Omental fat pad (tissue), 4 donors: ENCODE results near the gene POR. TPM values are rescaled to one million over a fixed set of nuclear protein-coding genes. Genes with fewer than 3 reads are reported as not detected.

Experiments used
- ATAC-seq: fragments of 150-250 bp; one replicate; pipeline ENCODE4 v1.9.1; 2016; ENCODE audit warnings: mild to moderate bottlenecking, moderate library complexity; ENCODE audit not compliant: low FRiP score
- DNase-seq: peaks from one replicate; pipeline ENCODE4 v3.0.0-alpha.2; 2019; ENCODE audit warnings: low spot score
- CTCF ChIP-seq, 3 donors: fragments of 450-650 bp; IDR thresholded peaks; one replicate each; pipeline ENCODE4 v1.5.1; 2016 to 2017; ENCODE audit warnings: antibody characterized with exemption in 3 of 3, mild to moderate bottlenecking in 3 of 3, moderate library complexity in 2 of 3
- total RNA-seq, 4 donors: library from RNA; depleted of rRNA; stranded (reverse); fragments of >200 nt; gene quantifications; one replicate each; pipeline ENCODE4 v1.1.0, GENCODE V29; 2016

Gene POR
- total RNA-seq, 4 donors from 2014 or later, result 105 to 243 (median 150) TPM

DNA sequence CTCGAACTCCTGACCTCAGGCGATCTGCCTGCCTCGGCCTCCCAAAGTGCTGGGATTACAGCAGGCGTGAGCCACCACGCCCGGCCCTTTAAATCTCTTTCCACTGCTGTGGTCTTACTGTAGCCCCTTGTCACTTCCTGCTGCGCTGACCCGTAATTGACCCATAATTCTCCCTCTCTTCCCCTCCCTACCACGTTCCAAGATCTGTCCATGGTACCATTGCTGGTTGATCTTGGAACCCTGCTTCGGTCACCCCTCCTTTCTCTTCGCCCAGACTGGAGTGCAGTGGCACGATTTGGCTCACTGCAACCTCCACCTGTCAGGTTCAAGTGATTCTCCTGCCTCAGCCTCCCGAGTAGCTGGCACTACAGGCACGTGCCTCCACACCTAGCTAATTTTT lies 6.5 kb downstream of the POR start:
- no peak for TF ChIP-seq CTCF (IDR thresholded peaks at IDR 0.05)
- no peak for ATAC-seq

DNA sequence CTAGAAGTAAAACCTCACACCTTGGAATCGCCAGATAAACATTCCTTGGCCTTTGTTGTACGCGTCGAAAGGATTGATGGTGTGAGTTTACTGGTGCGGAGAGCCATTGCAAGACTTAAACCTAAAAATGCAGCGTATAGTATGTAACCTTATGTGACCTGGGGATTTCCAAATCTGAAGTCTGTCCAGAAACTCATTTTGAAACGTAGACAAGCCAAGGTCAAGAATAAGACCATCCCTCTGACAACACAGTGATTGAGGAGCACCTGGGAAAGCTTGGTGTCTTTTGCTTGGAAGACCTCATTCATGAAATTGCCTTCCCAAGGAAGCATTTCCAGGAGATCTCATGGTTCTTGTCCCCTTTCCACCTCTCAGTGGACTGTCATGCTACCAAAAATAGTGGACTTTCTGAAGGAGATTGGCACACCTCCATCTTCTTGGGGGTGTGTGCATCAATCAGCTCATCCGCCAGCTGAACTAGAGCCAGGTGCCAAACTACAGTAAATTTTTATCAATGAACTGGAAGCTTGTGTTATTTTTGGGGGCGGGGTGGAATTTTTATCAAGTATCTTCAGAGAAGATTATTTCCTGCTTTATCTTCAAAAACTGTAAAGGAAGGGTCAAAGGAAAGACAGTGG lies 8.1 kb downstream of the POR start:
- no peak for TF ChIP-seq CTCF (IDR thresholded peaks at IDR 0.05)
- no peak for ATAC-seq
- DNase-seq, result no peak

More for the DNA sequence above, 6.5 kb downstream of the POR start:
- no peak for DNase-seq

- ATAC-seq (no peak), DNase-seq (no peak)
- no peak for TF ChIP-seq CTCF (IDR thresholded peaks at IDR 0.05)
Measured at GRCh38 chr7:75924256-75924655, 9.3 kb downstream of the POR start.

GRCh38 chr7:75924889-75925288 lies 9.9 kb downstream of the POR start:
- DNase-seq, result no peak
- ATAC-seq, result no peak
- TF ChIP-seq CTCF (IDR thresholded peaks at IDR 0.05), result no peak

- DNase-seq (no peak), ATAC-seq (peak; percentile 37)
- TF ChIP-seq CTCF (IDR thresholded peaks at IDR 0.05), result no peak
Measured at GRCh38 chr7:75925717-75926435, 10.9 kb downstream of the POR start.

GRCh38 chr7:75928568-75928914 lies 13.6 kb downstream of the POR start:
- ATAC-seq (no peak), DNase-seq (no peak)
- no peak for TF ChIP-seq CTCF (IDR thresholded peaks at IDR 0.05)

- no peak for ATAC-seq
- DNase-seq, result no peak
- no peak for TF ChIP-seq CTCF (IDR thresholded peaks at IDR 0.05)
Measured at GRCh38 chr7:75931680-75932079, 16.7 kb downstream of the POR start.
